Fibroblast of gingiva (primary cell): ENCODE measurements around the gene DNTT.

Experiments used
- DNase-seq: peaks from one replicate; pipeline ENCODE4 v3.0.0-alpha.2; 2011; ENCODE audit warnings: low read depth

Gene DNTT

DNA sequence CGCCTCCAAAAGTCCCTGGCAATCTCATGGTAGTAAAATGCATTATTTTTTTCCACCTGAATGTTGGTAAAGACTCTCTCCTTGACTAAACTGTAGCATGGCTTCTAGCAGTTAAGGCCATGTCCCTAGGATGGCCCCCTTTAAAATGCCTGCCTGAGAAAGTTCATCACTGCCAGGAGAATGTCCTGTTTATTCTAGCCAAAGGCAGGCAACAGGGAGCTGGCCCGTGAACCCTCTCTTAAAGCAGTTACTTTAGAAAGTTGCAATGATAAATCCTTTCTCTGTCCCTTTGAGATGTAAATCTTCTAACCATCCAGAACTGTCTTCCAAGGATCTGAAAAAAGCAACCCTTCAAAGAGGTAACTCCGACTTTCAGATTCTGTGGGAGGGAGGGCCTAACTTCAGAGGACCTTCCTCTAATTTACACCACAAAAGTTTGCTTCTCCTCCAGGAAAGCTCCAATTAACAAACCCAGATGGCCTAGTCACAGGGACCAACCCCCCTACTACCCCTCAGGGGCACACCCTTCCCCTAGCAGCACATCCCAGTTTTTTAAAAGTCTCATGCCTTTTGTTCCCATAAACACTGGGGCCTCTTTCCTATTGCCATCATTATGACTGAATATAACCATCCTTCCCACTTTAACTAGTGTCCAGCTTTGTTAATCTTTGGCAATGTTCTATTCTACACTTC lies 5.5 kb downstream of the DNTT start:
- DNase-seq, result no peak

DNA sequence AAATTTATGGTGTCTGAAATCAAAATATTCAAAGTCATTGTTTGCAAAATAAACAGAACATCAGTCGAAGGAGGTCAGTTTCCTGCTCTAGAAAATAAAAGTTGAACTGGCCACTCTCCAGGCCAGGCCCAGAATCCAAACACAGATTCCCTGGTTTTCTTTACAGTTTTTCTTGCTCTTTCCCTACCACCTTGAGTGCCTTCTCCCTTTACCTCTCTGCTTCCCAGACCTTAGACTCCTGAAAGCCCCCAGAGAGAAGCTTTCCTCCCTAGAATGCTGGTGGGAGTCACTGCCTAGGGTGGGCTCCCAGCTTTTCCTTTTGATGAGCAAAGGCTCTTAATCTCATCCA lies 6.1 kb downstream of the DNTT start:
- DNase-seq, result no peak

DNA sequence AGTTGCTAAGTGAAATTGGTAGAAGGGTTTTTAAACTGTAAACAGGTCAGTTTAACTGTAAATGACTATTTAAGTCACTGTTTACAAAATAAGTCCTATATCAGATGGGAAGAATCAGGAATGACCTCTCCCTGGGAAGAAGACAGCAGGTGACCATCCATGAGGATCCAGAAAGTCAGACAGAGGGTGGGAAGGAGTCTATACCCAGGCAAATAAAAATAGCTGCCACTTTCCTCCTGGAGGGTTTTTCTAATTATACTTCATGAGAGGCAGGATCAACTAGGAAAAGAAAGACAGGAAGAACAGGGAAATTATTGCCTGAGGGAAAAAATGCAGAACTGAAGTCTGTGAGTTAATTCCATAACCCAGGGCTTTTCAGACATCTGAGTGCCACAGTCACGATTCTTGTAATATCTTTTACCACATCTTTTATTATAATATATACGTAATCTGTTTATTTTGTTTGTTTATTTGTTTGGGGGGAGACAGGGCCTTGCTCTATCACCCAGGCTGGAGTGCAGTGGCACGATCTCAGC lies 7.0 kb downstream of the DNTT start:
- no peak for DNase-seq

DNA sequence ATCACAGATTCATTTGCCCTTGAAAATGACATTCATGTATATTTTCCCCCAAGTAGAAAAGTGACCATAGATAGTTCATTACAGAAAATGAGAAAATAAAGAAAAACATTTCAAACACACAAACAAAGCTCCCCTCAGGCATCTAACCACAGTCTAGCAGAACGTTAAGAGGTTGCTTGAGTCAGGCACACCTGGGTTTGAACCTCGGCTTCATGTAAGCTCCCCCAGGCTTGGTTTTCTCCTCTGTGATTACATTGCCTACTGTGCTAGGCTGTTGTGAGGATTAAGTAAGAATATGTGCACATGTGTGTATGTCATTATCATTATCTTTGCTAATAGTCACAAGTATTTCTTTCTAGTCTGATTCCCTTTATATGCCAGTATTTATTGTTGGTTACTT lies 9.1 kb downstream of the DNTT start:
- no peak for DNase-seq

DNA sequence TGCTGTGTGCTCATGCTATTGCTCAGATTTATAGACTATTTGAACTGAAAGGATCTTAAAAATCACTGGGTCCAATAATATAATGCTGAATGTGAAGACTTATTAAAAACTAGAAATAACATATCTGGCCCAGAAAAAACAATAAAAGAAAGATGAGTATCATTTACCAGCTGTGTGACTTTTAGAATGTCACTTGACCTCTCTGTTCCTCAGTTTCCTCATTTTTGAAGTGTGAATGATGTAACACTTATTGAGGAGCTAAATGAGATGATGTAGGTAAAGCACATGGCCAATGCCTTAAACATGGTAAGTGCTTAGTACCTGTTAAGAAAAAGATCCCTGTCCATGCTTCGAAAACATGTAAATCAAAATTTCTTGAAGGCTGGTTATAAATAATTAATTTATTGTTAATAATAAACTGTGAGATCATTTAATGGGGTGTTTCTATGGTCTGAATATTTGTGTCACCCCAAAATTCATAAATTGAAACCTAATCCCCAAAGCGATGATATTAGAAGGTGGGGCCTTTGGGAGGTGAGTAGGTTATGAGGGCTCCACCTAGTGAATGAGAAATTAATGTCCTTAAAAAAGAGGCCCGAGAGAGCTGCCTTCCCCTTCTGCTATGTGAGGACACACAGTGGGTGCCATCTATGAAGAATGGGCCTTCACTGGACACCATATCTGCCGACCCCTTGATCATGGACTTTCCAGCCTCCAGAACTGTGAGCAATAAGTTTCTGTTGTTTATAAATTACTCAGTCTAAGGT lies 13.0 kb downstream of the DNTT start:
- no peak for DNase-seq

DNA sequence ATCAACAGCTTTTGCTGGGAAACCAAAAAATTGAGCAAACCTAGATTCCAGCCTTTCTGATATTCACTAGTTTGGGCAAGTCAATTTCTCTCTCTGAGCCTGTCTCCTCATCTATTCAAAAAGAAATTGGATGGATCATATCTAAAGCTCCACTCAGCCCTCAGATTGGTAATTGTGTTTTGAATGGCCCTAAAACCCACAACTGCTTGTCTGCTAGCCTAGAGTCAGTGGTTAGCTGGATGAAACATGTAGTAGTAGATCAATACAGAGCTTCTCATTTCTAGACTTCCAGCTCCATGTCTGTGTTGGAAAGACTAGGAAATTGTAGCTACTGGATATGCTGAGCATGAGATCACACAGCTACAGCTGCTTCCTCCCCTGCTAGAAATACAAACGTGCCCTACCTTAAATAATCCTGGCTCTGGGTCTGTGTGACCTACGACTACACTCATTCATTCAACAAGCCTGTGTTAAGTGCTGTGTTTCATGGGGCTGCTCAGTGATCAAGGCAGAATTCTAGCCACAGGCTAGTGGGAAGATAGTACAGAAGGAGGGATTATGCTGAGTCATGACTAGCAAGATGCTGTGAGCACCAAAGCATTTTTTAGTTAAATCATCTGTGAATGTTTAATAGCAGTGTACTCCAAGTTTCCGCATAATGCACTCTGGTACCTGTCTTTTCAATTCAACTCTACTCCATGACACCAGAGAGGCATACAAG lies 15.7 kb downstream of the DNTT start:
- no peak for DNase-seq

DNA sequence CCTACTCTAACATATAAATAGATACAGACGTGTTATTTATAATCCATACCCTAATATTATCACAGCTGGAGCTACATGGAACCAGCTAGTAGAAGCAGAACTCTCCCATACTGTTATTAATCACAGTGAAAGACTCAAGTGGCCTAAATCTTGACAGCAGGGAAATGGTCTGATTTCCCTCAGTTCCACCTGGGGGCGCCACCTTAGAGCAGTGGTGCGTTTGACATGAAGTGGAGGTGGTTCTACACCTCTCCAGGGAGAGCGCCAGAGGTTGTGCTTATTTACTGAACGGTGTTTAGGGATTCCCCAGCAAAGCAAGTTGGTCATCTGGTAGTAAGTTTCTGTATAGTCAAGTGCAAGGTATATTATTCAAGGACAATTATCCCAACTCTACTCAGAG lies 17.6 kb downstream of the DNTT start:
- DNase-seq, result no peak

DNA sequence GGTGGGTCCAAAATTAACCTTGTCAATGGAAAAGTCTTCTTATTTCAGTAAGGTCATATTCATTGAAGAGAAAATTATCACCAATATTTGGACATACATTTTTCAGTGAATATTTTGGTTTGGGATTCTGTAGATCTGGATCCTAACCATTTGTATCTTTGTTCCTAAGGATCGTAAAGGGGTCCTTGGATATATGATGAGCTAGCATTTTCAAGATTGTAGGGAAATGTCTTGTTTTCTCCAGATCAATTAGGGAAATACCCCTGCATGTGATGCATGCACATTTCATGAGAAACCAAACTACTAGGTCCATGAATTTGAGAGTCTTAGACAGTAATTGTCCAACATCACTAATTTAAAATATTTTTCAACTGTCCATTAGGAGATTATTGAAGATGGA lies 18.0 kb downstream of the DNTT start:
- no peak for DNase-seq

DNA sequence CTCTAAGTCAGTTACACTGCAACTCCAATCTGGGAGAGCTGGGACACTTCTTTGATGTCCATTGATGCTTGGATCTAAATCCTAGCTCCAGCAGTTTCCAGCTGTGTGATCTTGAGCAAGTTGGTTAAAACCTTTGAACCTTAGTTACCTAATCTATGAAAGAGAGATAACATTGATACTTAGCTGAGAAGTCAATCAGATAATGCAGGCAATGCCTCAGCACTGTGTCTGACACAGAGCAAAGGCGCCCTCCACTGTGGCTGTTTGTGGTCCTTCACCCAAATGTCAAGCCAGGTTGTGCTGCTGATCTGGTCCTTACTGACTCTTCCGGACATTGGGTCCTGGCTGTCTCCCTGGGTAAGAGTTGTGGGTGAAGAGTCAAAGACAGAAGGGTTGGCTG lies 20.2 kb downstream of the DNTT start:
- DNase-seq, result no peak

DNA sequence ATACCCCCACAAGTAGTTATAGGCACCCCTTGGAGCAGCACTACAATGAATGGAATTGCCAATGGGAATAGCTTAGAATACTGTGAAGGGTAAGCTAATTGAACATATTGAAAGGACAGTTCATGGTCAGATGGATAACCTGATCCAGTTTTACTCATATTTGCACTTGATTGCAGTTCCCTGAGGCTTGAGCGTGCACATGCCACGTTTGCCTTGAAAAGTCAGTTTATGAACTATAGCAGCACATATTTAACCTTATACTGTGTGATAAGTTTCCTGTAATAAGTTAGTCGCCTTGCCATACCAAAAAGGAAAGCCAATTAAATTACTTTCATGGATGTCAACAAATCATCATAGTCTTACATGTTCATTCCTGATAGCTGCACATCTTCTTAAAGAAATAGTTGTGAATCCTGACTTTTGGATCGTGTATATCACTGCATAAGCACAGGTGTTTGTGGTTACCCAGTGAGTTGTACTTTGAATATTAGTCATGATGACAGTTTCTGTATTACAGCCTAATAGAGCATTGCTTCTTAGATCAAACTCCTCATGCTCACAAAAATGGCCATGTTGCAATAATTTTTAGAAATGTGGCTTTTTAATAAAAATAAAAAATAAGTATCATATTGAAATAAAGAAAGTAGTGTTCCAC lies 21.6 kb downstream of the DNTT start:
- DNase-seq, result no peak

DNA sequence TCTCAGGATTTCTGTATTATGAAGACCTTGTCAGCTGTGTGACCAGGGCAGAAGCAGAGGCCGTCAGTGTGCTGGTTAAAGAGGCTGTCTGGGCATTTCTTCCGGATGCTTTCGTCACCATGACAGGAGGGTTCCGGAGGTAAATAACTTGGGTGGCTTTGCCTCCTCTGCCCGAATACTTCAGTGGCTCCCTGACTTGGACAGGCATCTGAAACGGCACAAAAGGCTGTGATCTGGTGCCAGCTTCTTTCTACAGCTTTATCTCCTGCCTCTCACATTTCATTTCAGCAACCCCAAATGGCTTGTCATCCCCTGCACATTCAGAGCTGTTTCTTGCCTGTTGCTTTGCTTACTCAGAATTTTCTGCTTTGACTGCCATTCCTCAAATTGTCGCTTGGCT lies 23.2 kb downstream of the DNTT start:
- DNase-seq, result no peak

DNA sequence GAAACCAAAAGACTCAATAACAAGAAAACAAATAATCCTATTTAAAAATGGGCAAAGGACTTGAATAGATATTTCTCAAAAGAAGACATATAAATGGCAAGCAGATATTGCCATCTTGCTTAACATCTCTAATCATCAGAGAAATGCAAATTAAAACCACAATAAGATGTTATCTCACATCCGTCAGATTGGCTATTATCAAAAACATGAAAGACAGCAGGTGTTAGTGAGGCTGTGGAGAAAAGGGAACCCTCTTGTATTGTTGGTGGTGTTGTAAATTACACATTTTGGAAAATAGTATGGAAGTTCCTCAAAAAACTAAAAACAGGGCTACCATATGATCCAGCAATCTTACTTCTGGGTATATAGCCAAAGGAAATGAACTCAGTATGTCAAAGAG lies 28.9 kb downstream of the DNTT start:
- no peak for DNase-seq

DNA sequence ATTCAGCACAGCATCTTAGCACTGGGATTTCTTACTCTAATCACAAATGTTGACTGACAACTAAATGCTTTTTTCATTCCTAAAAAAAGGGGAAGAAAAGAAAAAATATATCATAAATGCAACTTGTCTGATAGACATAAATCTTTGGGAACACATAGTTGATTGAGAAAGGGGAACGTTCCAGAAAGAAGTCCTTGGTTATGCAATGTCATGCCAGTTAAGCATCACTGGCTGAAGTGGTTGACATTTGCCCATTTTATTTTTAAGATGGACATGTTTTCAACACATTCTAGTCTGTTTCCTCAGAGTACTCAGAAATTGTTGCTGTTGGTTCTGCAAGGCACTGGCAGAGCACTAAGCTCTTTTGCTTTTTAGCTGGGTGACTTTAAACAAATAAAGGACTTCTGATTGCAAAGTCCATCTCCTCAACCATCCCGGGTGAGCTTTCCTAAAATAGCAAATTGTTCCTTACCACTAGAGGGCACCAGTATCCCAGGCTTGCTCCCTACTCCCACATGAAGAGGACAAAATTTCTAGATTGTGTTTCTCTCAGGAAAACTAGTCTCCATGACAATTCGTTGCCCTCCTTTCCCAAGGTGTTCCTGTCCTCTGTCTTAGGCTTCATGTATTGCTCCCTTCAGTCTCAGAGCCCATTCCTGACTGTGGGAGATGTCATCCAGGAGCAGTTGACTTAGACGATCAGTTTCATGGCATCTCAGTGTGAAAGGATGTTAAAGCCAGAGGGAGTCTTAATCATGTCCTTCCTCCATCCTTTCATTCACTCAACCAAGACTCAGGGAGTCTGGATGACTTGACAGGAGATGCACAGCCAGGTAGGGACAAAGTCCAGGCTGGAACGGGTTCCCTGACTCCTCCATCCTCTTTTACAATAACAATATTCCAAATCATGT lies 30.6 kb downstream of the DNTT start:
- DNase-seq, result peak; percentile 33

DNA sequence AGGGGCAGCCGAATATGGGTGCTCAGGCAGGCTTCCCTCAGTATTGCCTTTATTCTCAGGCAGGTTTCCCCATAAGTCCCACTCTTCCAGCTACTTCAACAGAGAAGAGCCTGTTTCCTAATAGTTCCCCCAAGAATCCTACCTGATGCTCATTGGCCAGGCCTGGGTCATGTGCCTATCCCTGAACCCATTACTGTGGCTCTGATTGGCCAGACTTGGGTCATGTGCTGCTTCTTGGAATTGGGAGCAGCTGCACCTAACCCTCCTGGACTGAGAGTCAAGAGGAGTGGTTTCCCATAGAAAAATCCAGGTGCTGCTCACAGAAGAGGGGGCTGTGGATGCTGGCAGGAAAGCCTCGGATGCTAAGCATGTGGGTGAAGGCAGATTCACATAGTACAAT lies 32.9 kb downstream of the DNTT start:
- no peak for DNase-seq

DNA sequence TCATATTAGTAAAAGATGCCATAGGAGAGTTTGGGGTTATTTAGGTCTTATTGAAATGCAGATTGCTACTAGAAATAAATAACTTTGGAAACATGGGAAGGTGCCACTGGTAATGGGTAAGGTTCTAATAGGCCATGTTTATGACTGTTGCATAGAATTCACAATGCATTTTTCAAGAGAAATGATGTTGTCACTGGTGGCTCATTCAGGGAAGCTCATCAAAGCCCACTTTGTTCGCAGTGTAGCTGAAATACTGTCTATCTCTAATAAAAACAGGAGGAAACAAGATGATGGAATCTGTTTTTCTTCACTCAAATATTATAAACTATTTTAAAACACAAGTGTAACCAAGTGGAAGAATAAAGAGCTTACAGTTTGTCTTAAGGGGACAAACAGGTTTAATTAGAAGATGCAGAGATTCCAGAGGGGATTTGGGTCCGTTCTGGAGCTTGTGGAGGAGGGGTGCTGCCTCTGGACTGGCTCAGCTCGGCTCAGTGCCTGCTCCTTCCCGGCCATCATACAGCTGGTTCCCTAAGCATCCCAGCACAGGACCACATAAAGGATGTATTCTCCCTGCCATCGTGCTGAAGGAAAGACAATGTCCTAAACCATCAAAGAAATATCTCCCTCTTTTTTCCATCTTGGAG lies 34.2 kb downstream of the DNTT start:
- no peak for DNase-seq

DNA sequence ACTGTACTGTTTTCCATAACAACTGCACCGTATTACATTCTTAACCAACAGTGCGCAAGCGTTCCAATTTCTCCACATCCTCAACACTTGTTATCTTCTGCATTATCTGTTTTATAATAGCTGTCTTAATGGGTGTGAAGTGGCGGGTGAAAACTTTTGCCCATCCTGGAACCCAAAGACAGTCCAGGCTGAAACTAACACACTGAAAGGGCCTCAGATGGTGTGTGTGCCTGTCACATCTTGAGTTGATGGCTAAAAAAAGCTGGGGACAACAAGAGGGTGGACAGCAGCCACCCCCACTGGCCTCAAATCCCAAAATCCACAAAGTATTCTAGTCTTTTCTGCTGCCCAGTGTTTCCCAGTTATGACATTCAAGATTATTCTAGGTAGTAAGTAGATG lies 35.1 kb downstream of the DNTT start:
- no peak for DNase-seq

DNA sequence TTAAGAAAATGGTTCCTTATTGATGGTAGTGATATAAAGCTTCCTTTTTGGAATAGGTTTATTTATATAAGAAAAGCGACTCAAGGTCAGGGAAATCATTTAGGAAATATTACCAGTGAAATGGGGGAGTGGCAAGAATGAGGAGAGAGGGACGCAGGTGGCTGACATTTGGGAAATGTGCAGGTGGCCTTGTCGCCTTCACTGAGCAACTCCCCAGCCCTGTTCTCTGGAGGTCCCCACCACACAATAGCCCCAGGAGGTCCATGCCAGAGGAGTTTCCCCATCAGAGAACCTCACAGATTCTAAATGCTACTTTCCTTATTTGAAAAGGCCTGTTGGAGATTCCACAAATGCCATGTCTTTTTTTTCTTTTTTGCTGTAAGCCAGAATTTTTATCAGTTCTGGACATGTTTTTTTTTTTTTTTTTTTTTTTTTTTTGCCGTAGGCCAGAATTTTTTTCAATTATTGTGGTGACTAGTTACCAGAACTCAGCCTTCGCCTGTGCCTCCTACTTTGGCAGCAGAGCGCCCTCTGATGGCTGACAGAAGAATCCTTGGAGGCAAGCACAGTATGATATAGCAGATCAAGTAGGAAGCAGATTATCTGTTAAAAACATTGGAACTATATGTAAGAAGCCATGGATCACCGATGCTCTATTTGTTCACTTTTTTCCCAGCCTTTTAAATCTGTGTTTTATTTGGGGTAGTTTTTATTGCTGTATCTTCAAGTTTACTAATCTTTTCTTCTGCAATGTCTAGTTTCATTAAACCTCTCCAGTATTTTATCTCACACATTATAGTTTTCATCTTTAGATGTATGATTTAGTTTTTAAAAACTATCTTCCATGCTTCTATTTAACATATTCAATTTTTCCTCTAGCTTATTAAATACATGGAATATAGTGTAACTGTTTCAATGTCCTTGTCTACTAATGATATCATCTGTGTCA lies 36.0 kb downstream of the DNTT start:
- DNase-seq, result peak; percentile 52

DNA sequence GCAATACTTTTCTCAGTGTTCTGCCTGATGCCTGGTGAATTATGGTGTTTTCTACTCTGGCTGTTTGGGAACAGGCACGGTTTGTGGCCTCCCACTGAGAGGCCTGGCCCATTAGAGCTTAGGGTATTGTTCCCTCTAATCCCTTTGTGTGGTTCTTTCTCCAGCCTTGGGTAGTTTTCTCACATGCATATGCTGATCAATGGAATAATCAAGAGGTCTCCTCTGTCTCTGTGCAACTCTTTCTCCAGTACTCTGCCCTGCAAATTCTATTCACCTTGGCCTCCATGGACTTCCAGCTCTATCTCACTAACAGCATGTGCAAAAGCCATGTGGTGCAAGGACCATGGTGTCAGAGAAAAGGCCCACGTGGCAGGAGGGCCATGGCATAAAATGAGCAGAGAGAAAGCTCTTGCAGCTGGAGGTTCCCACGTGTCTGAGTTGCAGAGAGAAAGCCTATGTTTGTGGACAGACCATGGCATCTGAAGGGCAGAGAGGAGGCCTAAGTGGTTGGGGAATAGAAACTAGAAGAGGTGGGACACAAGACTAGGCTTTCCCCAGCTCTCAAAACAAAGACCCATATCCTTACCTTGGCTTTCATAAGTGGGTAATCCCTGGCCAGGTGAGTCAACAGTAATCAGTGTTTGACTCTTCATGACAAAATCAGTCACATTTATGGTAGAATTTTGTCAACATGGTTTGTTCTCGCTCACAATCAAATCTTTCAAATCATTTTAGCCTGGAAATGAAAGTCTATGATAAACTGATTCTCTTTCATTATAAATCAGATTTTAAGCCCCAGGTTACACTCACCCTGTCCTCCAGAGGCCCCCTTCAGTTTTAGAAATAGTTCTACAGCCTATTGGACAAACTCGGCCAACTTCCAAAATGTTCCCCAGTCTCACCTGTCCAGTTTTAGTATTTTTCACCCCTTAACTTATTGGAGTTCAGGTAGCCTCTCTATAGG lies 37.3 kb downstream of the DNTT start:
- no peak for DNase-seq

DNA sequence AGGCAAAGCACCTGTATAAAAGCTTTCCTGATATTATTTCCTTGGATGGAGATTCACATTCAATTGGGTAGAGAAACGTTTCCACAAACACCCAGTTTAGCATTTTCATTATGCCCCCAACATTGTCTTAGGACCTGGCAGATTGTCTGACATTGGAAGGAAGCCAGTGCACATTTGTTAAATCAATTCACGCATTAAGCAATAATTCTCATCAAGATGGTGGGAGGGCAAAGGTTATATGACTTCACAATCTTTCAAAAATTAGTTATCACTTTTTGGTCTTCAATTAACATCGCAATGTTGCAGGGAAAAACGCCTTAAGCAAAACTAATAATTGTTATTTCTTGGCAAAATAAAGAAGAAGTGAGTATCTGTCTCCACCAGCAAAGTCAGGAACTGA lies 38.2 kb downstream of the DNTT start:
- no peak for DNase-seq
